Measurements from ENCODE around the gene SELENOM. TPM values are rescaled to one million over a fixed set of nuclear protein-coding genes. Genes with fewer than 3 reads are reported as not detected.

SELENOM gene
- total RNA-seq, 2 donors from 2014 or later, result 4.5 to 20.4 TPM

DNA sequence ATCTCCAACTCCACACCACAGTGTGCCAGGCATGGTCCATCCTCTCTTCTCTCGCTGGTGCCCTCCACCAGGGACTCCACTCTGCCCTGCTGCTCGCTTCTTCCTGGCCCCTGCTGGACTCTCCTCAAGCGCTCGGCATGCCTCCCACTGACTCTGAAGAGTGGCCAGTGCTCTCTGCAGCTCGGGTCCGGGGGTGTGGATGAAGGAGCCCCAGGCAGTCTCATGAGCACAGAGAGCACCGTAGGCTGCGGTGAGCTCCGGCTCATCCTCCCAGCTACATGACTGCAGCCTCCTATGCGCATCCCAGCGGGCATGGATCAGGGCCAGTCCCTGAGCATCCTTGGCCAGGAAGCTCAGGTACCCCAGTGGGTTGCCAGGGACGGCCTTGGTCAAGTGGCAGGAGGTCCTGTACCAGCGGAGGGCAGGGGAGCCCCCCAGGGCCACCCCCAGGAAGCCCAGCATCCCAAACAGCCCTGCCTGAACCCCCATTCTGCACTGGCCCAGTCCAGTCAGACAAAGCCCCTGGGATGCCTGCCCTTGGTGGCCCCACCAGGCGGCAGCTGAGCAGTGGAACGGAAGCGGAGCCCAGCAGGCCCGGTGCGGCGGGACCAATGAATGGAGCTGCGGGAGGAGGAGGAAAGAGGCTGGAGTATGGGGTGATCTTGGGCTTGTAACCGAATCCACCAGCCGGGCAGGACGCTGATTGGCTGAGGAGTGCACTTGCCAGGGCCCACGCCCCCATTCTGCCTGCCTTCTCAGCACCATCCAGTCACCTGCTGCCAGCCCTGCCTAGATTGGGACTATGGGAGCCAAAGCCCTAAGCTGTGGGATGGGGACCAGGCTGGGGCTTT lies 32.7 kb upstream of the SELENOM start, which contains the start of gene PLA2G3:
TSS of gene PLA2G3 (minus strand) at position 643 of the 851 bp plus-strand sequence. CDS start at position 489, 154 bp downstream.
- no peaks in the 10 kb centered on the region for H3K36me3 Mint-ChIP-seq (ENCODE audit: low read depth)
- no peaks in the 10 kb centered on the region for H3K9me3 Mint-ChIP-seq
- no peaks in the 10 kb centered on the region for H3K4me1 Mint-ChIP-seq
- H3K27ac Mint-ChIP-seq, result peak within 1 kb of the TSS; percentile 26
- no peaks in the 10 kb centered on the region for H3K27me3 Mint-ChIP-seq
- no peak within 1 kb of the TSS for H3K4me3 Mint-ChIP-seq
- ATAC-seq (replicated peaks), result no peak

DNA sequence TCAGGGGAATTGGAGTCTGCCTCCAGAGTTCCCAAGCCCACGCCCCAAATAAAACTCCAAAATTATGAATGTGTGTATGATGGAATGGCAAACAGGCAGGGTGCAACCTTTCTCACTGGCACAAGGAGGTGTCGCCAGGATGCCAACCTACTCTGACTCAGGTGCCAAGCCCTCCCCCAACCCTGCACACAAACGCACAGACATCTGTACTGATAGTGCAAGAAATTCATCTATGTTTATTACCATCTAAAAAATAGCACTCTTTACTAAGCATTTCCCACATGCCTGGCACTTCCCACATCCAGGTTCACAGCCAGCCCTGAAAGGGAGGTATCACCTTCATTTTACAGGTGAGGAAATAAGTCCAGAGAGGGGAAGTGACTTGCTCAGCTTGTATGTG lies 31.7 kb upstream of the SELENOM start:
- H3K4me3 Mint-ChIP-seq, result no peak overlapping the region
- H3K9me3 Mint-ChIP-seq, result no peaks in the 10 kb centered on the region
- no peaks in the 10 kb centered on the region for H3K36me3 Mint-ChIP-seq (ENCODE audit: low read depth)
- H3K4me1 Mint-ChIP-seq, result no peaks in the 10 kb centered on the region
- ATAC-seq (replicated peaks), result no peak
- no peaks in the 10 kb centered on the region for H3K27me3 Mint-ChIP-seq
- no peak overlapping the region for H3K27ac Mint-ChIP-seq

- H3K4me3 Mint-ChIP-seq, result no peak overlapping the region
- no peaks in the 10 kb centered on the region for H3K27me3 Mint-ChIP-seq
- no peaks in the 10 kb centered on the region for H3K36me3 Mint-ChIP-seq (ENCODE audit: low read depth)
- no peaks in the 10 kb centered on the region for H3K9me3 Mint-ChIP-seq
- no peak for ATAC-seq (replicated peaks)
- H3K27ac Mint-ChIP-seq, result no peak overlapping the region
- no peaks in the 10 kb centered on the region for H3K4me1 Mint-ChIP-seq
Observed at GRCh38 chr22:31138126-31138525, 30.8 kb upstream of the SELENOM start.

- Mint-ChIP-seq H3K36me3 (ENCODE audit: low read depth) (no peaks in the 10 kb centered on the region), H3K27me3 (no peaks in the 10 kb centered on the region), H3K4me1 (no peaks in the 10 kb centered on the region), H3K4me3 (no peak overlapping the region), H3K27ac (no peak overlapping the region), H3K9me3 (no peaks in the 10 kb centered on the region)
- no peak for ATAC-seq (replicated peaks)
Observed at GRCh38 chr22:31137721-31138120, 30.4 kb upstream of the SELENOM start.

DNA sequence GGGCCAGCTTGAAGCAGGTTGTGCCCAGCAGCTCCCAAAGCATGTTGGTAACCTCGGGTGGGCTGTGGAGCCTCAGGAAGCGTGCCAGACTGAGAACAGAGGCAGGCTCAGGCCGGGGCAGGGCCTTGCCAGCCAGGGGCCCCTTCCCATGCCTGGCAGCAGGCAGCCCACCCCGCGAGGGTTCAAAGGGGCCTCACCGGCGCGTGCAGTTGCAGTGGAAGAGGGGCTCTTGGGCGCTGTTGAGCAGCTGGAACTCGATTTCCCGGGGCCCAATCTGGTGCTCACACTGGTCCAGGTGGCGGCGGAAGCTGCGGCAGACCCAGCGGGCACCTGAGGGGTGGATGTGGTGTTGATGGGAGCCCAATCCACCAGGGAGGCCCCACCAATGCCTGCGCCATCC lies 29.3 kb upstream of the SELENOM start:
- Mint-ChIP-seq H3K9me3 (no peaks in the 10 kb centered on the region), H3K27me3 (no peaks in the 10 kb centered on the region), H3K27ac (no peak overlapping the region), H3K4me1 (no peaks in the 10 kb centered on the region), H3K36me3 (ENCODE audit: low read depth) (no peaks in the 10 kb centered on the region), H3K4me3 (no peak overlapping the region)
- ATAC-seq (replicated peaks), result no peak

DNA sequence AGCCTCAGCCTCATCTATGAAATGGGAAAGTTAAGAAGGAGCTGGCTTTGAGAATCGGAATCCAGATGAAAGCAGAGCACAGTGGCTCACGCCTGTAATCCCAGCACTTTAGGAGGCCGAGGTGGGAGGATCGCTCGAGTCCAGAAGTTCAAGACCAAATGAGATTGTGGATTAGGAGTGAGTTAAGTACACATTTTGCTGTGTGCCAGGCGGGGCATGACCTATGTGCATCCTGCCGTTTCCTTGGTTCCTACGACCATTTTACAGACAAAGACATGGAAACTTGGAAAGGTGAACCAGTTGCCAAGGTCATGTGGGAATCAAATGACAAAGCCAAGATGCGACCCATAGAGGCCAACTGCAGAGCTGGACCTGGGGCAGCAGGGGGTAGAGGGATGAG lies 28.8 kb upstream of the SELENOM start:
- H3K27me3 Mint-ChIP-seq, result no peaks in the 10 kb centered on the region
- H3K4me1 Mint-ChIP-seq, result no peaks in the 10 kb centered on the region
- no peaks in the 10 kb centered on the region for H3K9me3 Mint-ChIP-seq
- no peak overlapping the region for H3K27ac Mint-ChIP-seq
- H3K4me3 Mint-ChIP-seq, result no peak overlapping the region
- no peaks in the 10 kb centered on the region for H3K36me3 Mint-ChIP-seq (ENCODE audit: low read depth)
- no peak for ATAC-seq (replicated peaks)

- H3K4me3 Mint-ChIP-seq, result no peak overlapping the region
- no peak for ATAC-seq (replicated peaks)
- H3K9me3 Mint-ChIP-seq, result no peaks in the 10 kb centered on the region
Observed at GRCh38 chr22:31135706-31136105, 28.3 kb upstream of the SELENOM start.

DNA sequence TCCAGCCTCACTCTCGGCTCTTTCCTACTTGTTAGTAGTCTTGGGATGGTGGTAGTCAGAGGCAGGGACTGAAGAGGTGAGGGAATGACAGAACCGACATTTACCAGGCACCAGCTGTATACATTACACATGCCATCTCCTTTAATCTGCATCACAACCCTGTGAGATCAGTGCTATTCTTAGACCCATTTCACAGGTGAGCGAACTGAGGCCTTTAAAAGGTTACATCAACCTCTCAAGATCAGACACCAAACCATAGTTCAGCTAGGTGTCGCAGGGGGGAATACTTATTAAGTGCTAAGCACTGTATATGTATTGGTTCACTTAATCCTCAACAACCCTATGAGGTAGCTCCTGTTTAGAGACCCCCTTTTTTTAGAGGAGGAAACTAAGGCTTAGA lies 27.3 kb upstream of the SELENOM start:
- H3K27ac Mint-ChIP-seq, result no peak overlapping the region
- no peaks in the 10 kb centered on the region for H3K27me3 Mint-ChIP-seq
- H3K4me1 Mint-ChIP-seq, result no peaks in the 10 kb centered on the region

More at GRCh38 chr22:31135706-31136105, 28.3 kb upstream of the SELENOM start:
- Mint-ChIP-seq H3K27ac (no peak overlapping the region), H3K4me1 (no peaks in the 10 kb centered on the region), H3K36me3 (ENCODE audit: low read depth) (no peaks in the 10 kb centered on the region), H3K27me3 (no peaks in the 10 kb centered on the region)

GRCh38 chr22:31133911-31134310 lies 26.5 kb upstream of the SELENOM start:
- no peak for ATAC-seq (replicated peaks)
- H3K4me3 Mint-ChIP-seq, result no peak overlapping the region
- no peaks in the 10 kb centered on the region for H3K4me1 Mint-ChIP-seq
- no peaks in the 10 kb centered on the region for H3K9me3 Mint-ChIP-seq
- H3K27me3 Mint-ChIP-seq, result no peaks in the 10 kb centered on the region
- no peaks in the 10 kb centered on the region for H3K36me3 Mint-ChIP-seq (ENCODE audit: low read depth)
- no peak overlapping the region for H3K27ac Mint-ChIP-seq

More for the DNA sequence above, 27.3 kb upstream of the SELENOM start:
- no peaks in the 10 kb centered on the region for H3K9me3 Mint-ChIP-seq
- H3K4me3 Mint-ChIP-seq, result no peak overlapping the region
- H3K36me3 Mint-ChIP-seq (ENCODE audit: low read depth), result no peaks in the 10 kb centered on the region
- no peak for ATAC-seq (replicated peaks)

DNA sequence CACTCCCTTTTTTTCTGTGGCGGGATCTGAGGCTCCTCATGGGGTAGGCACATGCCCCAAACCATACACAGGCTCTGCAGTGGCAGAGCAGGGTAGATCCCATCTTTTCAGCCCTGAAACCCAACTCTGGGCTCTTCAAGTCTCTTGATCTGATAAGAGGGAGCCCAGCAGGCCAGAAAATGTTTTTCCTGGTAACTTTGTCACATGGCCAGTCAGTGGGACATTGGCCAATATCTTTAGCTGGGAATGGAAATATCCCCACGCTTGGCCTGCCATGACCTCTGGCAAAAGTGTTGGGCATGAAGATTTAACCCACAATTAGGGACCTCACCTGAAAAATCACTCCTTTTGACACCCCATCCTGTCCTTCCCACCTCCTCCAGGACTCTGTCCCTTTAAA lies 23.5 kb upstream of the SELENOM start:
- Mint-ChIP-seq H3K4me1 (no peaks in the 10 kb centered on the region), H3K36me3 (ENCODE audit: low read depth) (no peaks in the 10 kb centered on the region)

GRCh38 chr22:31128156-31128555 lies 20.8 kb upstream of the SELENOM start:
- Mint-ChIP-seq H3K4me3 (no peak overlapping the region), H3K36me3 (ENCODE audit: low read depth) (no peaks in the 10 kb centered on the region), H3K9me3 (no peaks in the 10 kb centered on the region), H3K4me1 (no peaks in the 10 kb centered on the region), H3K27ac (no peak overlapping the region), H3K27me3 (no peaks in the 10 kb centered on the region)
- no peak for ATAC-seq (replicated peaks)

More for the DNA sequence above, 23.5 kb upstream of the SELENOM start:
- Mint-ChIP-seq H3K4me3 (no peak overlapping the region), H3K27ac (no peak overlapping the region), H3K27me3 (no peaks in the 10 kb centered on the region), H3K9me3 (no peaks in the 10 kb centered on the region)
- ATAC-seq (replicated peaks), result no peak

GRCh38 chr22:31127181-31127772 lies 19.9 kb upstream of the SELENOM start:
- Mint-ChIP-seq H3K4me1 (peaks cover 1% of the 10 kb centered on the region), H3K9me3 (no peaks in the 10 kb centered on the region), H3K36me3 (ENCODE audit: low read depth) (no peaks in the 10 kb centered on the region), H3K27ac (no peak overlapping the region), H3K4me3 (no peak overlapping the region), H3K27me3 (no peaks in the 10 kb centered on the region)
- no peak for ATAC-seq (replicated peaks)

DNA sequence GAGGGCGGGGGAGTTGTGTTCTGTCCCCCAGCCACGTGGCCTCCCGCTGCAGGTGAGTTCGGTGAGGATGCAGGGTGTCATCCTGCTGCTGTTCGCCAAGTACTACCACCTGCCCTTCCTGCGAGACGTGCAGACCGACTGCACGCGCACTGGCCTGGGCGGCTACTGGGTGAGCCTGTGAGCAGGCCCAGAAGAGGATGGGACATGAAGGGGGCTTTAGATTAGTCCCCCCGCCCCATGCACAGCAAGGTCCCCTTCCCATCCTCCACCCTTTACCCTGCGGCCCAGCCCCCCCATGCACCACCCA lies 19.5 kb upstream of the SELENOM start:
- Mint-ChIP-seq H3K27ac (no peak overlapping the region), H3K4me1 (peaks cover 5% of the 10 kb centered on the region), H3K9me3 (no peaks in the 10 kb centered on the region), H3K27me3 (no peaks in the 10 kb centered on the region), H3K36me3 (ENCODE audit: low read depth) (no peaks in the 10 kb centered on the region), H3K4me3 (no peak overlapping the region)
- ATAC-seq (replicated peaks), result no peak

DNA sequence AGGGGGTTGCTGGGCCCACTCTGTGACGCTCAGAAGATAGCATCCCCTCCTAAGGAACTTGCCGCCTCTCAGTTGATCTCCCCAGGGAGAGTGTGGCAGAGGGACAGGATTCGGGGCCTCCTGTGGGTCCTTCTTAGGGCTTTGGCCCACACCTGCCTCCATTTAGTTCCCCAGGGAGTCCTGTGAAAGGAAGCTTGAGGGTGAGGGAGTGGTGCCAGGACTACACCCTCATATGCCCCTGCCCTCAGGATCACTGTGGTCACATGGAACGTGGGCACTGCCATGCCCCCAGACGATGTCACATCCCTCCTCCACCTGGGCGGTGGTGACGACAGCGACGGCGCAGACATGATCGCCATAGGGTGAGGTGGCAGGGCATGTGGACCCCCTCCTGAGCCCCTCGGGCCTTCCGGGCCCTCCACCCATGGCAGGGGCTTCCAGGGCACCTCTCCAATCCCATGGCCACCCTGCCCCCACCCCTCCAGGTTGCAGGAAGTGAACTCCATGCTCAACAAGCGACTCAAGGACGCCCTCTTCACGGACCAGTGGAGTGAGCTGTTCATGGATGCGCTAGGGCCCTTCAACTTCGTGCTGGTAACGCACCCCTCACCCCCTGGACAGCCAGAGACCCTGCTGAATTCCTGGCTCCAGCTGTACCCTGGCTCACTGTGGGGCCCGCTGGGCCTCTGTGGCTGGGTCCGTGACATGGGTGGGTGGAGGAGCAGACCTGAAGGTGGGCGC lies 18.9 kb upstream of the SELENOM start:
- Mint-ChIP-seq H3K9me3 (no peaks in the 10 kb centered on the region), H3K27ac (no peak overlapping the region), H3K4me1 (peaks cover 5% of the 10 kb centered on the region), H3K4me3 (no peak overlapping the region), H3K27me3 (no peaks in the 10 kb centered on the region), H3K36me3 (ENCODE audit: low read depth) (no peaks in the 10 kb centered on the region)
- ATAC-seq (replicated peaks), result no peak
